ENCODE measurements around the gene MED13L.

- TF ChIP-seq CTCF (optimal IDR thresholded peaks at IDR 0.05 in 1 of 3, IDR thresholded peaks at IDR 0.05 in 1 of 3, conservative IDR thresholded peaks at IDR 0.05 in 1 of 3; ENCODE audit: extremely low read depth in 1 of 3, insufficient read depth in 2 of 3, low read length in 3 of 3) (no peak), EZH2 (IDR thresholded peaks at IDR 0.05; ENCODE audit: low read length) (no peak)
Measured at GRCh38 chr12:116257826-116258225, 19.7 kb downstream of the MED13L start.

Data from keratinocyte (primary cell).